ENCODE data around the gene DNM3.

DNA sequence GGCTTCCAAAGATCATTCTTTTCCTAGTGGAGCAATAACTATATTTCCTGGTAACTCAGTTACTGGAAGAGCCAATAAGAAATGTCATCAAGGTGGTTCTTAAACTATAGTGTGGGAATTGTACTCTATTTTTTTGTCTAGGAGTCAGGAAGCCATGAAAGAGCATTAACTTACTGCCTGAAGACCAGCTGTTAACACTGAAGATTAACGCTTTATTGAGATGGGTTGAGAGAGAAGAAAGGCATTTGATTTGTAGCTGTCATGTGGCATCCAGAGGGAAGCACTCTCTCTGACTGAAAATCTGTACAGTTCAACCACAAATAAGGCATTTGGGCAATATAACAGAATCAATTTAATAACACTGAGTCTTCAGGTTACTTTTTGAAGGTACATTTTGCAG, 76.0 kb downstream of the DNM3 start:
- TF ChIP-seq, protein P1, sequence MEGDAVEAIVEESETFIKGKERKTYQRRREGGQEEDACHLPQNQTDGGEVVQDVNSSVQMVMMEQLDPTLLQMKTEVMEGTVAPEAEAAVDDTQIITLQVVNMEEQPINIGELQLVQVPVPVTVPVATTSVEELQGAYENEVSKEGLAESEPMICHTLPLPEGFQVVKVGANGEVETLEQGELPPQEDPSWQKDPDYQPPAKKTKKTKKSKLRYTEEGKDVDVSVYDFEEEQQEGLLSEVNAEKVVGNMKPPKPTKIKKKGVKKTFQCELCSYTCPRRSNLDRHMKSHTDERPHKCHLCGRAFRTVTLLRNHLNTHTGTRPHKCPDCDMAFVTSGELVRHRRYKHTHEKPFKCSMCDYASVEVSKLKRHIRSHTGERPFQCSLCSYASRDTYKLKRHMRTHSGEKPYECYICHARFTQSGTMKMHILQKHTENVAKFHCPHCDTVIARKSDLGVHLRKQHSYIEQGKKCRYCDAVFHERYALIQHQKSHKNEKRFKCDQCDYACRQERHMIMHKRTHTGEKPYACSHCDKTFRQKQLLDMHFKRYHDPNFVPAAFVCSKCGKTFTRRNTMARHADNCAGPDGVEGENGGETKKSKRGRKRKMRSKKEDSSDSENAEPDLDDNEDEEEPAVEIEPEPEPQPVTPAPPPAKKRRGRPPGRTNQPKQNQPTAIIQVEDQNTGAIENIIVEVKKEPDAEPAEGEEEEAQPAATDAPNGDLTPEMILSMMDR (IDR thresholded peaks at IDR 0.05; ENCODE audit: insufficient read depth, low read depth, low read length): no peak
- no peak for TF ChIP-seq EZH2 (IDR thresholded peaks at IDR 0.05; ENCODE audit: insufficient read depth, low read length)
